ACHN (cell line): ENCODE data around the gene HERC4.
"Not testable (repeated sequence)": the region's sequence is repeated elsewhere in the genome, so short reads cannot be mapped to it uniquely, and the experiment has no call there.

Experiments
- DNase-seq: peaks from one replicate; pipeline ENCODE4 v3.0.0-alpha.2; 2015
- in situ Hi-C: cut with HindIII; loops from 2 replicates; pipeline ENCODE4 v1.10.0; 2017; ENCODE audit warnings: low sequenced_read_pairs, low pct_ligation_motif_present, low pct_unique_long_range_greater_than_20kb

Gene HERC4

DNA sequence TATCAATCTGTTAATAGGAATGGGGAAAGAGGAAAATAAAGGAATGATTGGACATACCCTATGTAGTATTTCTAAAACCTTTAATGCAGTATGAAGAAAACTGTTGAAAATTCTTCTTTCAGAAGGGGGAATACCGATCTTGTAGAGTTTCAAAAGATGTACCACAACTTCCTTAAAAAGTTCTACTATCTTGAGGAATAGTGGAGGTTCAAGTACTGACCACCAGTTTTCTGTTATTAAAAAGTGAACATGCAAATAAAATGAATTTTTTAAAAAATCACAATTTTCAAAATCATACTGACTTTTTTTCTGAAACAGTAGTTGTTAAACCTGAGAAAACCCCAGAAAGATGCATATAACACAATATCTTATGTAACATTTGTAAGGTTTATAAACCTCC is 86.5 kb downstream of the HERC4 start:
- in situ Hi-C loops = no loop called here
- no peak for DNase-seq

DNA sequence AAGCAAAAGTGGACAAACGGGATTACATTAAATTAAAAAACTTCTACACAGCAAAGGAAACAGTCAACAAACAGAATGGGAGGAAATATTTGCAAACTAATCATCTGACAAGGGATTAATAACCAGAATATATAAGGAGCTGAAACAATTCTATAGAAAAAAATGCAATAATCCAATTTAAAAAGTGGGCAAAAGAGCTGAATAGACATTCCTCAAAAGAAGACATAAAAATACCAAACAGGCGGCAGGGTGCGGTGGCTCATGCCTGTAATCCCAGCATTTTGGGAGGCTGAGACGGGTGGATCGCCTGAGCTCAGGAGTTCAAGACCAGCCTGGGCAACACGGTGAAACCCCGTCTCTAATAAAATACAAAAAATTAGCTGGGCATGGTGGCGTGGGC is 92.5 kb downstream of the HERC4 start:
- DNase-seq, in situ Hi-C loops: not testable (repeated sequence)

DNA sequence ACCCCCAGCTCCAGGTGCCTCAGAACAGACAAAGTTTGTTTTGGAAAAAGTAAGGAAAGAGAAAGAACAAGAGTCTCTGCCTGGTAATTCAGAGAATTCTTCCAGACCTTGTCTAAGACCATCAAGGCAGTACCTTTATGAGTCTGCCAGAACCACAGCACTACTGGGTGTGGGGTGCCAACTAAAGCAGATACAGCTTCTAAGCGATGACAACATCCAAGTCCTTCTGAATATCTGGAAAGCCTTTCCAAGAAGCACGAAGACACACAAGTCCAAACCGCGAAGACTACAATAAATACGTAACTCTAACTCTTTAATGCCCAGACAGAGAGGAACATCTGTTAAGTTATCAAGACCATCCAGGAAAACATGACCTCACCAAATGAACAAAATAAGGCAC is 96.3 kb downstream of the HERC4 start:
- no peak for DNase-seq
- in situ Hi-C loops = no loop called here

GRCh38 chr10:67977251-67977650 is 97.8 kb downstream of the HERC4 start:
- no peak for DNase-seq
- in situ Hi-C loops = no loop called here

DNA sequence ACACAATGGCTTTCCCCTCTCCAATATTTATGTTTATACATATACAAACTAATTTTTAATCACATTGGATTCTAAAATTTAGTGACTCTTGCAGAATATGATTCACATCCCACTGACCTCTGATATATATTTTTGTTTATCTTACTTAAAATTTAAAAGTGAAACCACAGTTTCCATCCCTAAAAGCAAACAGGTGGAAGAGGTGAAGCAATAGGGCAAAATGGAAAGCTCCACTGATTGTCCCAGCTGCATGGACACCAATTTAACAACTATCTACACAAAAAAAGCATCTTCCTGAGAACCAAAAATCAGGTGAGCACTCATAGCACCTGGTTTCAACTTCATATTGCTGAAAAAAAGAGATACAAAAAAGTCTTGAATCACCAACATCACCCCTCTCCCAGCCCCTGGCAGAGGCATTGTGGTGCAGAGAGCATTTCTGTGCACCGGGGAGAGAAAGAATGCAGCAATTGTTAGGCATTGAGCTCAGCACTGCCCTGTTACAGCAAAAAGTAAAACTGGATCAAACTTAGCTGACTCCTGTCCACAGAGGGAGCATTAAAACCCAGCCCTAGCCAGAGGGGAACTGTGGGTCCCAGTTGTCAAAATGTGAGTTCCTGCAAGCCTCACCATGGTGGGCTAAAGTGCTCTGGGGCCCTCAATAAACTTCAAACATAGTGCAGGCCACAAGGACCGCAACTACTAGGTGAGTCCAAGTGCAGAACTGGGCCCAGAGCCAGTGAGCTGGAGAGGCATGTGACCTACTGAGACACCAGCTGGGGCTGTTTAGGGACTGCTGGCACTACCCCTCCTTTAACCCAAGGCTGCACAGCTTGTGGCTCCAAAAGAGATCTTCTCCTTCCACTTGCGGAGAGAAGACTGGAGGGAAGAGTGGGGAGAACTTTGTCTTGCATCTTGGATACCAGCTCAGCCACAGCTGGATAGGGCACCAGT is 98.5 kb downstream of the HERC4 start:
- in situ Hi-C loops = no loop called here
- no peak for DNase-seq

DNA sequence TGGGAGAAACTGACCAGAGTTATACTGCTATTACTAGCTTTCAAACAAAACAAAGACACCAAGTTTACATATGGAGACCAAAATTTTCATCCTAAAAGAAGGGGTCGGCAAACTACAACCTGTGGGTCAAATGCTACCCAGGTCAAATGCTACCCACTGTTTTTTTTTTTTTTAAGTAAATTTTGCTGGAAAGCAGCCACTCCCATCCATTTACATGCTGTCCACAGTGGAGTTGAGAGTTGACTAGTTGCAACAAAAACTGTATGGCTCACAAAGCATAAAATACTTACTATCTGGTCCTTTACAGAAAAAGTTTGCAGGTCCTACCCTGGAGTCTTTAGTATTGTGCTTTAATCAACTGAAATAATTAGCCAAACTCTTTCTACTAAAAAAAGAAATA is 99.2 kb downstream of the HERC4 start:
- no peak for DNase-seq
- in situ Hi-C loops = no loop called here

DNA sequence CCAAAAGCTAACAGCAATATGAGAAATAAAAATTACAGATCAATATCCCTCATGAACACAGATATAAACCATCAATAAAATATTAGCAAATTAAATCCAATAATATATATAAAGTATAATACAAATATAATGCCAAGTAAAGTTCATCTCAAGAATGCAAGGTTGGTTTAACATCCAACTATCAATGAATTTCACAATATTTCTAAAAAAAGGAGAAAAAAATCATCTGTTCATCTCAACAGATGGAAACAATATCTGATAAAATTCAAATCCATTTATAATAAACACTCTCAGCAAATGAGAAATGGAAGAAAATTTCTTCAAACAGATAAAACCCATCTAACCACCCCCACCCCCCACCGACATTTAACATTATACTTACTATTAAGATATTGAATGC is 103.8 kb downstream of the HERC4 start:
- in situ Hi-C loops = no loop called here
- DNase-seq = peak; percentile 6

GRCh38 chr10:67969875-67970274 is 105.2 kb downstream of the HERC4 start:
- DNase-seq = no peak
- in situ Hi-C loops = no loop called here

DNA sequence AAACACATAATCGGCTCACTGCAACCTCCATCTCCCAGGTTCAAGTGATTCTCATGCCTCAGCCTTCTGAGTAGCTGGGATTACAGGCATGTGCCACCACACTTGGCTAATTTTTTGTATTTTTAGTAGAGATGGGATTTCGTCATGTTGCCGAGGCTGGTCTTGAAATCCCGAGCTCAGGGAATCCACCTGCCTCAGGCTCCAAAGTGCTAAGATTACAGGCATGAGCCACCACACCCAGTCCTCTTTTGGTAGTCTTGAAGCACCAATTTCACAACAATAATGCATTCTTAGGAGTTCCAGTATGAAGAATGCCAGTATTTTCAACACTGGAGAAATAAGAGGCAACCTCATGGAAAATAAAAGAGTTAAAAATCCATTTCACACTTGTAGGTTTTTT is 109.0 kb downstream of the HERC4 start:
- DNase-seq, in situ Hi-C loops: not testable (repeated sequence)

DNA sequence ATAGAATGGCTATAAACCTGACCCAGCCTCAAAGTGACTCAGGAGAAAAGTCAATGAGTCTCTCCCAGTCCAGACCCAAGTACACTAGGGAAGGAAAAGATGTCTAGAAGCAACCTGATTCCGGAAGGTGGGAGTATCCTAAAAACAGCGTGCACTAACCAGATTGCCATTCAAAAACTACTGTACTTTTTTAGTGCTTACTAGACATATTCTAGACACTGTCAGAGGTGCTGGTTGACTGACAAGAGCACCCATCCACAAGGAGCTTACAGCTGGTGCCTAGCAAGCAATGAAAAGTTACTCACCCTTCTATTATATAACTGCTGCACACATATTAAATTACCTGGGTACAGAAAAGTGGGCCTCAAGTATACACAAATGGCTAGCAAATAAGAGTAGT is 109.6 kb downstream of the HERC4 start:
- DNase-seq = no peak
- in situ Hi-C loops = no loop called here

GRCh38 chr10:67959839-67960476 is 115.1 kb downstream of the HERC4 start:
- no peak for DNase-seq
- in situ Hi-C loops = no loop called here

DNA sequence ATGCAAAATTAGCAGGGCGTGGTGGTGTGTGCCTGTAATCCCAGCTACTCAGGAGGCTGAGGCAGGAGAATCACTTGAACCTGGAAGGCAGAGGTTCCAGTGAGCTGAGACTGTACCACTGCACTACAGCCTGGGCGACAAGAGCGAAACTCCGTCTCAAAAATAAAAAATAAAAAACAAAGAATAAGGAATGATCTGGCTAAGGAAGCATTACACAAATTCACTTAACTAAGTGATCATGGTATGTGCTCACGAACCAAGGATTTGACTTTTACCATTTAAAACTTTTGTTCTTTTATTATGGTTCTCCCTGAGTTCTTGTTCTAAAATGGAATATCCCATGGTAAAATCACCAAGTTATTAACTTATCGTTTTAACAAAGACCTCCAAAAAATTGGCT is 119.5 kb downstream of the HERC4 start:
- in situ Hi-C loops = no loop called here
- no peak for DNase-seq

- DNase-seq = no peak
- in situ Hi-C loops = no loop called here
Observed at GRCh38 chr10:67943917-67944316, 131.2 kb downstream of the HERC4 start.

DNA sequence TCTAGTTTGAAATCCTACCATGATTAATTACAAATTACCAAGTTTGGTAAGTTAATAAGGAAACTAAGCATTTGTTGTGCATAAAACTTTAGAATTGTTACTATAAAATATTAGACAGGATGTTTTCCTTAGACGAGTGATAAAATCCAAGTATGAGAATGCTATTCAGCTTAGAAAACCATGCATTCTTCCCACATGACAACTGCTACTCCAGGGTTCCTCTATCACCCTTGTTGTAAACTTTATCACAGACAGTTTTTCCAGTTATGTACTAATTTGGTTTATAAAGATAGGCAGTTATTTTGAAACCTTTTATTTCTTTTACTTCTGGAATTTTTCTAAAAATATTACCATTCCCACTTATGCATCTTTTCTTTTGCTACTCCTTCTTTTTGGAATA is 138.7 kb downstream of the HERC4 start:
- no peak for DNase-seq
- in situ Hi-C loops = no loop called here

- in situ Hi-C loops = no loop called here
- no peak for DNase-seq
Observed at GRCh38 chr10:67935223-67935622, 139.9 kb downstream of the HERC4 start.

DNA sequence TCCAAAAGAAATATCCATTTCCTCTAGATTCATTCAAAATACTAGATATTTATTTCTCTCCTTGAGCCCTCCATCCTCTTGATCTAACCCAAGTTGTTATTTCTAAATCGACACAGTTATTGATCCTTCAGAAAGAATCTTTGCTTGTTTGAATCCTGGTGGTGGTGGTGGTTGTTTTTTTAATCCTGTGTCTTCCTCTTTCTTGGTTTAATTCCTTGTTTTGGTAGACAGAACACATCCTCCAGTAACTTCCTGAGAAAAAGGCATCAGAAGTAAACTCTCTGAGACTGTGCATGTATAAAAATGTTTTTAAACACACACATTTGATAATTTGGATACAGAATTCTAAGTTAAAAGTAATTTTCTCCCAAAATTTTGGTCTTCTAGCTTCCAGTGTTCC is 140.7 kb downstream of the HERC4 start:
- no peak for DNase-seq

GRCh38 chr10:67933199-67933598 is 141.9 kb downstream of the HERC4 start:
- no peak for DNase-seq
- in situ Hi-C loops = no loop called here

More for the DNA sequence above, 140.7 kb downstream of the HERC4 start:
- in situ Hi-C loops = no loop called here

GRCh38 chr10:67926951-67927350 is 148.1 kb downstream of the HERC4 start:
- in situ Hi-C loops = no loop called here
- DNase-seq = no peak

- no peak for DNase-seq
Observed at GRCh38 chr10:67925449-67926005, 149.6 kb downstream of the HERC4 start.

DNA sequence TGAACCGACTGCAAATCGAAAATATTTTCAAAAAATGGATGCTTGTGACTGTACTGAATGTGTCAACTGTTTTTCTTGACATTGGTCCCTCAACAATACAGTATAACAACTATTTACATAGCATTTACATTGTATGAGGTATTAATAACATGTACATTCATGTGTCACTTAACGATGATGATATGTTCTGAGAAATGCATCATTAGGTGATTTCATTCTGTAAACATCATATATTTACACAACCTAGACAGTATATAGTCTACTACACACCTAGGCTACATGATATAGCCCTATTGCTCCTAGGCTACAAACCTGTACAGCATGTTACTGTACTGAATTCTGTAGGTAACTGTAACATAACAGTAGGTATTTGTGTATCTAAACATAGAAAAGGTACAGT is 150.9 kb downstream of the HERC4 start:
- no peak for DNase-seq
- in situ Hi-C loops = no loop called here

More at GRCh38 chr10:67925449-67926005, 149.6 kb downstream of the HERC4 start:
- in situ Hi-C loops = no loop called here
